CD4-positive, alpha-beta memory T cell (primary cell): ENCODE data around the gene ARL9. TPM values are rescaled to one million over a fixed set of nuclear protein-coding genes. Genes with fewer than 3 reads are reported as not detected.

Source experiments
- CTCF ChIA-PET: fragments of 350-600 bp; sonication (Branson Sonifier 250); formaldehyde crosslinking; loops from one replicate; lab custom pipeline; 2021; ENCODE audit warnings: inconsistent platforms; ENCODE audit not compliant: partially characterized antibody; lab: Charles Lee
- POLR2A ChIA-PET: fragments of 350-600 bp; sonication (Branson Sonifier 250); formaldehyde crosslinking; loops from one replicate; lab custom pipeline; 2021; ENCODE audit not compliant: partially characterized antibody; lab: Charles Lee
- DNase-seq, 5 donors: peaks; one replicate each; pipeline versions ENCODE4 v3.0.0 to v3.0.0-alpha.2; 2020 to 2022; ENCODE audit warnings: mixed read lengths in 1 of 5
- H3K27ac ChIP-seq: one replicate; pipeline ENCODE4 v1.7.0; 2013; ENCODE audit warnings: low read depth, low read length
- H3K27me3 ChIP-seq: 2 replicates; pipeline ENCODE4 v1.7.0; 2013; ENCODE audit warnings: mild to moderate bottlenecking, low read length, moderate library complexity; ENCODE audit not compliant: insufficient read depth
- H3K36me3 ChIP-seq: 2 replicates; pipeline ENCODE4 v1.7.0; 2013; ENCODE audit warnings: mild to moderate bottlenecking, low read length, moderate library complexity; ENCODE audit not compliant: insufficient read depth
- H3K4me1 ChIP-seq: 2 replicates; pipeline ENCODE4 v1.7.0; 2013; ENCODE audit warnings: mild to moderate bottlenecking, low read length, moderate library complexity; ENCODE audit not compliant: insufficient read depth
- H3K4me3 ChIP-seq, 2 donors: one replicate each; pipeline ENCODE4 v1.7.0; 2013; ENCODE audit warnings: low read length in 2 of 2, mild to moderate bottlenecking in 1 of 2
- H3K9me3 ChIP-seq, 2 donors: one replicate each; pipeline ENCODE4 v1.7.0; 2013; ENCODE audit warnings: low read length in 2 of 2, control low read depth in 1 of 2; ENCODE audit not compliant: control insufficient read depth in 1 of 2
- H3K27ac Mint-ChIP-seq, 7 donors: one replicate each; pipeline ENCODE4 v1.8.0; 2020 to 2021; ENCODE audit warnings: mixed read lengths in 7 of 7, mild to moderate bottlenecking in 6 of 7, inconsistent platforms in 3 of 7, moderate library complexity in 3 of 7
- H3K27me3 Mint-ChIP-seq, 2 donors: one replicate each; pipeline ENCODE4 v1.8.0; 2020 to 2021; ENCODE audit warnings: mixed read lengths in 2 of 2
- H3K36me3 Mint-ChIP-seq, 2 donors: one replicate each; pipeline ENCODE4 v1.8.0; 2020 to 2021; ENCODE audit warnings: mixed read lengths in 2 of 2, inconsistent platforms in 1 of 2, mild to moderate bottlenecking in 1 of 2
- H3K4me1 Mint-ChIP-seq, 4 donors: one replicate each; pipeline ENCODE4 v1.8.0; 2020 to 2021; ENCODE audit warnings: mixed read lengths in 4 of 4, mild to moderate bottlenecking in 1 of 4
- H3K4me3 Mint-ChIP-seq, 8 donors: one replicate each; pipeline ENCODE4 v1.8.0; 2020 to 2021; ENCODE audit warnings: mixed read lengths in 8 of 8, mild to moderate bottlenecking in 7 of 8, moderate library complexity in 6 of 8, inconsistent platforms in 3 of 8
- H3K9me3 Mint-ChIP-seq, 8 donors: one replicate each; pipeline ENCODE4 v1.8.0; 2020 to 2021; ENCODE audit warnings: mixed read lengths in 8 of 8, mild to moderate bottlenecking in 5 of 8, inconsistent platforms in 3 of 8, moderate library complexity in 1 of 8
- intact Hi-C: fragments of 100-400 bp; cut with micrococcal nuclease; formaldehyde crosslinking; loops from one replicate; pipeline ENCODE4 v1.15.1; 2023
- polyA plus RNA-seq, 2 donors: library from polyadenylated mRNA; unstranded; fragments of 300-500 nt; fragmentation: Illumina TruSeq; gene quantifications; one replicate each; pipeline ENCODE4 v1.2.3, GENCODE V29; 2021
- total RNA-seq, 2 experiments: library from RNA; stranded (reverse); gene quantifications; one replicate each; pipeline ENCODE4 v1.2.3, GENCODE V29; 2021

The ARL9 gene
- under 1 TPM in 1 of 2 experiments, not detected in 1; 0.35 TPM for total RNA-seq
- under 1 TPM in 1 of 2 donors, not detected in 1; 0.14 TPM for polyA plus RNA-seq

- H3K4me1 Mint-ChIP-seq = peaks cover 8 to 21% (median 11%) of the 10 kb centered on the region in 4 donors
- H3K9me3 ChIP-seq = no peaks in the 10 kb centered on the region
- H3K27me3 Mint-ChIP-seq = no peaks in the 10 kb centered on the region
- H3K27me3 ChIP-seq = no peaks in the 10 kb centered on the region
- H3K27ac ChIP-seq = peak within 1 kb of the TSS; percentile 29
- ChIA-PET CTCF (no interaction called here), POLR2A (interaction anchor here (0.7 kb wide), 1 partner anchor 69 kb away, joined by 3 read pairs; no protein-coding TSS in a partner anchor)
- peak within 1 kb of the TSS; percentile 28 to 42 for H3K4me3 ChIP-seq
- H3K27ac Mint-ChIP-seq = peak within 1 kb of the TSS; percentile 2 to 94 (median 86)
- H3K4me1 ChIP-seq = peaks cover 10% of the 10 kb centered on the region
- H3K4me3 Mint-ChIP-seq = peak within 1 kb of the TSS; percentile 77 to 91 (median 84)
- peaks cover 10% of the 10 kb centered on the region for H3K36me3 ChIP-seq
- peaks cover 16 to 23% of the 10 kb centered on the region in 2 donors for H3K36me3 Mint-ChIP-seq
- peak; percentile 56 to 74 (median 68) for DNase-seq
- H3K9me3 Mint-ChIP-seq = no peaks in the 10 kb centered on the region
- intact Hi-C loops = loop anchor here (1.0 to 5.0 kb wide), 2 partner anchors 37 to 118 kb away; partner anchors contain the start of gene AASDH
Observed at GRCh38 chr4:56505269-56506130, at the start of gene ARL9. Gene ARL9 (plus strand): TSS chr4:56505791. CDS start chr4:56505863, 72 bp downstream.

GRCh38 chr4:56460085-56460484, 45.5 kb upstream of the ARL9 start:
- H3K36me3 ChIP-seq = peaks cover 9% of the 10 kb centered on the region
- Mint-ChIP-seq H3K4me3 (no peak overlapping the region), H3K27me3 (no peaks in the 10 kb centered on the region), H3K27ac (peak overlapping the region in 1 of 7 donors; percentile 69), H3K9me3 (no peaks in the 10 kb centered on the region), H3K36me3 (peaks cover 36 to 37% of the 10 kb centered on the region in 2 donors), H3K4me1 (peaks cover 10 to 19% (median 15%) of the 10 kb centered on the region in 4 donors)
- H3K4me3 ChIP-seq = no peak overlapping the region
- CTCF ChIA-PET = interaction anchor here (1.3 to 3.3 kb wide), 5 partner anchors 9 to 36 kb away, joined by 3 to 8 read pairs (median 3); partner anchors contain the start of gene PAICS
- intact Hi-C loops = no loop called here
- H3K27me3 ChIP-seq = no peaks in the 10 kb centered on the region
- no peak for DNase-seq
- H3K4me1 ChIP-seq = peaks cover 10% of the 10 kb centered on the region
- no peaks in the 10 kb centered on the region for H3K9me3 ChIP-seq
- POLR2A ChIA-PET = interaction anchor here (2.8 kb wide), 1 partner anchor 24 kb away, joined by 16 read pairs; the partner anchor contains the start of genes PAICS and PPAT
- no peak overlapping the region for H3K27ac ChIP-seq

GRCh38 chr4:56462157-56462556, 43.4 kb upstream of the ARL9 start:
- Histone ChIP-seq H3K27me3 (no peaks in the 10 kb centered on the region), H3K9me3 (no peaks in the 10 kb centered on the region), H3K27ac (no peak overlapping the region), H3K4me3 (no peak overlapping the region), H3K36me3 (peaks cover 9% of the 10 kb centered on the region), H3K4me1 (peaks cover 29% of the 10 kb centered on the region)
- DNase-seq = no peak
- peak overlapping the region in 3 of 7 donors; percentile 20 to 53 (median 47) for H3K27ac Mint-ChIP-seq
- H3K36me3 Mint-ChIP-seq = peaks cover 23 to 36% of the 10 kb centered on the region in 2 donors
- no peaks in the 10 kb centered on the region for H3K9me3 Mint-ChIP-seq
- intact Hi-C loops = no loop called here
- ChIA-PET POLR2A (interaction anchor here (2.8 kb wide), 1 partner anchor 26 kb away, joined by 16 read pairs; the partner anchor contains the start of genes PAICS and PPAT), CTCF (no interaction called here)
- H3K4me1 Mint-ChIP-seq = peaks cover 22 to 40% (median 32%) of the 10 kb centered on the region in 4 donors
- no peaks in the 10 kb centered on the region for H3K27me3 Mint-ChIP-seq
- H3K4me3 Mint-ChIP-seq = no peak overlapping the region

- Mint-ChIP-seq H3K4me3 (no peak overlapping the region), H3K36me3 (peaks cover 18 to 43% of the 10 kb centered on the region in 2 donors), H3K27ac (peak overlapping the region in 1 of 7 donors; percentile 17), H3K9me3 (no peaks in the 10 kb centered on the region), H3K27me3 (no peaks in the 10 kb centered on the region), H3K4me1 (peaks cover 31 to 54% (median 42%) of the 10 kb centered on the region in 4 donors)
- Histone ChIP-seq H3K27me3 (no peaks in the 10 kb centered on the region), H3K27ac (no peak overlapping the region), H3K36me3 (peaks cover 9% of the 10 kb centered on the region), H3K4me3 (no peak overlapping the region), H3K9me3 (no peaks in the 10 kb centered on the region), H3K4me1 (peaks cover 36% of the 10 kb centered on the region)
- ChIA-PET POLR2A (interaction anchor here (4.2 kb wide), 1 partner anchor 28 kb away, joined by 49 read pairs; the partner anchor contains the start of genes PAICS and PPAT), CTCF (no interaction called here)
- no peak for DNase-seq
- intact Hi-C loops = no loop called here
Observed at GRCh38 chr4:56463711-56464110, 41.9 kb upstream of the ARL9 start.

- Histone ChIP-seq H3K9me3 (no peaks in the 10 kb centered on the region), H3K36me3 (peaks cover 9% of the 10 kb centered on the region), H3K4me3 (no peak overlapping the region), H3K4me1 (peaks cover 45% of the 10 kb centered on the region), H3K27me3 (no peaks in the 10 kb centered on the region), H3K27ac (no peak overlapping the region)
- POLR2A ChIA-PET = interaction anchor here (2.2 to 4.2 kb wide), 2 partner anchors 29 to 77 kb away, joined by 7 to 49 read pairs; partner anchors contain the start of genes AASDH, PAICS and PPAT
- DNase-seq = no peak
- peak overlapping the region in 4 of 8 donors; percentile 4 to 56 (median 9) for H3K4me3 Mint-ChIP-seq
- peaks cover 17 to 46% of the 10 kb centered on the region in 2 donors for H3K36me3 Mint-ChIP-seq
- CTCF ChIA-PET = interaction anchor here (1.3 to 2.5 kb wide), 2 partner anchors 11 to 29 kb away, joined by 3 to 11 read pairs; partner anchors contain the start of genes PAICS and PPAT
- intact Hi-C loops = no loop called here
- H3K27me3 Mint-ChIP-seq = no peaks in the 10 kb centered on the region
- no peaks in the 10 kb centered on the region for H3K9me3 Mint-ChIP-seq
- H3K27ac Mint-ChIP-seq = peak overlapping the region in 1 of 7 donors; percentile 29
- H3K4me1 Mint-ChIP-seq = peaks cover 38 to 63% (median 50%) of the 10 kb centered on the region in 4 donors
Observed at GRCh38 chr4:56464581-56464980, 41.0 kb upstream of the ARL9 start.

- H3K4me1 Mint-ChIP-seq = peaks cover 44 to 69% (median 57%) of the 10 kb centered on the region in 4 donors
- H3K9me3 Mint-ChIP-seq = no peaks in the 10 kb centered on the region
- H3K36me3 ChIP-seq = no peaks in the 10 kb centered on the region
- peak overlapping the region; percentile 94 to 100 (median 98) for H3K4me3 Mint-ChIP-seq
- intact Hi-C loops = loop anchor here (5.0 kb wide), 1 partner anchor 37 kb away; no protein-coding TSS in a partner anchor
- no peak overlapping the region for H3K4me3 ChIP-seq
- peak overlapping the region; percentile 2 for H3K27ac ChIP-seq
- POLR2A ChIA-PET = interaction anchor here (1.0 to 4.2 kb wide), 8 partner anchors 22 to 517 kb away, joined by 3 to 49 read pairs (median 5); partner anchors contain the start of genes AASDH, CEP135, NOA1 and PAICS
- H3K4me1 ChIP-seq = peaks cover 50% of the 10 kb centered on the region
- no peaks in the 10 kb centered on the region for H3K9me3 ChIP-seq
- no peak for DNase-seq
- H3K27ac Mint-ChIP-seq = peak overlapping the region; percentile 29 to 99 (median 97)
- no peaks in the 10 kb centered on the region for H3K27me3 ChIP-seq
- H3K36me3 Mint-ChIP-seq = peaks cover 11 to 41% of the 10 kb centered on the region in 2 donors
- no peaks in the 10 kb centered on the region for H3K27me3 Mint-ChIP-seq
- CTCF ChIA-PET = interaction anchor here (0.6 to 2.5 kb wide), 8 partner anchors 13 to 512 kb away, joined by 3 to 11 read pairs (median 4); partner anchors contain the start of genes NOA1, PAICS and PPAT
Observed at GRCh38 chr4:56465599-56466295, 39.8 kb upstream of the ARL9 start.
